ENCODE data around the gene PDK1.
"Not testable (repeated sequence)": the region's sequence is repeated elsewhere in the genome, so short reads cannot be mapped to it uniquely, and the experiment has no call there.

Gene PDK1

GRCh38 chr2:172555522-172556283 is at the start of gene PDK1:
Gene PDK1 (plus strand): TSS chr2:172556090. CDS start chr2:172556151, 61 bp downstream.
- peak; percentile 81 for DNase-seq (ENCODE audit: low read depth)

DNA sequence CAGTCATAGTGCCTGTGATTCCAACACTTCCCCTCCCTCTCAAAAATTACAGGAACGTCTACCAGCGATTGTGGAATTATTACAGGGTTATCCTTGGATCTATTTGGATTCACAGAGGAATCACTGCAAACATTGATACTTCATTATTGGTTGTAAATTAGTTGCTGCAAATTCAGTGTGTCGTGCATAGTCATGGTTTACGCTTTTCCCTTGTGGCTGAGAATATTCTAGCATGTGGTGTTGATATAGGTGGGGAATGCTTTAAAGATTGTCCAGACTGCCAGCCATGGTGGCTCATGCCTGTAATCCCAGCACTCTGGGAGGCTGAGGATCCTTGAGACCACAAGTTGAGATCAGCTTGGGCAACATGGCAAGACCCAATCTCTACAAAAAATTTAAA is 48.7 kb upstream of the PDK1 start:
- DNase-seq (ENCODE audit: low read depth) = no peak

DNA sequence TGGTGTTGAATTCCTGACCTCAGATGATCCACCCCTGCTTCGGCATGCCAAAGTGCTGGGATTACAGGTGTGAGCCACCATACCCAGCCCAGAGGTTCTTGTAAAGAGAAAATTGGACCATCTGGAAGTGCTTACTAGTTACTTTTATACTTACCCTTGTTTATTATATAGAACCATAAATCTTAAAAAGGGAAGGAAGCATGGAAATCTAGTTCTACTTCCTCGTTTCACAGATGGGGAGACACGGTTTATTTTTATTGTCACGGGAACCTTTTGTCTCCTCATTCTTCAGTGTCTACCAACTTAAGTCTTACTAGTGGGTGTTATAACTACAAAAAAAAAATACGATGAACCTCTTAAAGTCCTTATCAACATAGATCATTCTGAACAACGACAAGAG is 45.8 kb upstream of the PDK1 start:
- DNase-seq (ENCODE audit: low read depth) = no peak

- DNase-seq (ENCODE audit: low read depth) = no peak
Observed at GRCh38 chr2:172510548-172510947, 45.3 kb upstream of the PDK1 start.

DNA sequence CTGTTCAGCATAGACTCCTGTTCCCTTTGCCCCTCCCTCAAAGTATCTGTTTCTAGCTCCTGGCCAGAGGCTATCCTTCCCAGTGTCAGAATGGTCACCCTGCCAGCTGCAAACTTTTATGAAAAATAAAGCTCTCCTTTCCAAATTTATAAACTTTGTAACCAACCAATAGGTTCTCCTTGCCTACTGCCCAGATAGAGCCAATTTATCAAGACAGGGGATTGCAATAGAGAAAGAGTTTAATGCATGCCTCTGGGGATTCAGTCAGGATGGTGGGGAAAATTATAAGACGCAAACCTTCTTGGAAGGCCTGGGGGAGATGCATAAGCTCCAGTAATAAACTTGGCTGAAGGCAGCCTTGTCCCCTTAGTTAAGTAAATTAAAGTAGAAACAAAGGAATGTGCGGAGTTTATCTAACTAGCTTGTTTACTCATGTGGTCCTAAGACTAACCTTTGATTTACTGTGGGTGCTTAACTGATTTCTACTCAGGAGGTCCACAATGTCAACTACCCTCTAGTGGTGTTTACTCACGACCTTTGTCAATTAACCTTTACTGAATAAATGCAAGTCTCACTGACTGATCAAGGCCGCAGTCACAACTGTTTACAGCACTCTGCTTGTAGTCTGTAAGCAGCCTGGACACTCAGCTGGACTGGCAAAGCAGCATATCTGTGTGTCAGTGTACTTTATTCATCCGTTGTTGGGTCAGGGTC is 42.9 kb upstream of the PDK1 start:
- no peak for DNase-seq (ENCODE audit: low read depth)

- DNase-seq (ENCODE audit: low read depth) = no peak
Observed at GRCh38 chr2:172513524-172513900, 42.4 kb upstream of the PDK1 start.

DNA sequence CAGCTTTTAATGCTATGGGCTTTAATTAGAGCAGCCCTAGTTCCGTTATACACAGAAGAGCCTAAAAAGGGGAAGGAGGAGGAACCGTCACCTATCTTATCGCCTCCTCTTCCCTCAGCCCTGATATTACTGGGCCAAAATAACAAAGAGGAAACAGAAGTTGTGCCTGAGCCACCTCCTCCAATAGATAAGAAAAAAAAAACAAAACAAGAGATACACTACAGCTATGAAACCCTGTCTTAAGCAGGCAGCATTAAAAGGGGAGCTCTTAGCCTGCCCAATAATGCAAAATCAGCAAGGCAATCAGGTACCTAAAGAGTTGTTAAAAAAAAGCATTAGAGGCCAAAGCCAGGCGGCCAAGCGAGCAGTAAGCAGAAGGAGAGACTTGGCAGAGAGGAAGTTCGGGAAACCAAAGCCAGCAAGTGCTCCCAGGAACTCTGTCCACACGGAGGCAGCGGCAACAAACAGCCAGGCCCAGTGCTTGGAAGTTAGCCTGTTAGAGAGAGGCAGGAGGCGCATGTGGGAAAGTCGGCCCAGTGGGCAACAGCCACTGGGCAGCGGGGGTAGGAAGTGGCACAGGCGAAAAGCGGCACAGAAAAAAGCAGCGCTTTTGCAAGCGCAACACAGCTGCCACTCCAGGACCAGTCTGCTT is 41.8 kb upstream of the PDK1 start:
- DNase-seq (ENCODE audit: low read depth) = no peak

DNA sequence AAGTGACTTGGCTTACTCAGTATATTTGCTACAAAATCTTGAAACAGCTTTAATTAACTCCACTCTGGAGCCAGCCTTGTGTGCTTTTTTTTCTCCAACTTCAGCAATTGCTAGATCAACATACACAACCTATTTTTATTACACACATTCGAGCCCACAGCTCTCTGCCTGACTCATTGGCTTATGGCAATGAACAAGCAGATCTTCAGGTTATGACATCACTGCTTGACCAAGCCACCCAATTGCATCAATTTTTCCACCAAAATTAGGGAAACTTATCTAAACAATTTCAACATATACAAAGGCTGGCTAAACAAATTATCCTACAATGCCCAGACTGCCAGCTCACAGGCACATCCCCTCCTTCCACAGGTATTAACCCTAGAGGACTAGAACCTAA is 39.6 kb upstream of the PDK1 start:
- no peak for DNase-seq (ENCODE audit: low read depth)

DNA sequence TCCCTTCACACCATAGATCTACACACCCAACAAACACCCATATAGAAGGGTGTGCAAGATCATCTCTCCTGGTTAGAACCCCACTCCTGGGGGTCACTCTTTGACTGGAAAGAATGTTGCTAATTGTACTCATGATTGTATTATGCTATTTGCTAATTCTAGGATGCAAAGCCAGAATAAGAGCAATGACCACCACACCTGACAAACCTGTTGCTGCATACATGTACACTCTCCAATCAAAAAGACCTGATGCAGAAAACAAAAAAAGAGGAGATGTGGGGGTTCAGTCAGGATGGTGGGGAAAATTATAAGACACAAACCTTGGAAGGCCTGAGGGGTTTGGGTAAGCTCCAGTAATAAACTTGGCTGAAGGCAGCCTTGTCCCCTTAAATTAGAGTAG is 36.9 kb upstream of the PDK1 start:
- DNase-seq (ENCODE audit: low read depth) = no peak

- no peak for DNase-seq (ENCODE audit: low read depth)
Observed at GRCh38 chr2:172525601-172526000, 30.3 kb upstream of the PDK1 start.

DNA sequence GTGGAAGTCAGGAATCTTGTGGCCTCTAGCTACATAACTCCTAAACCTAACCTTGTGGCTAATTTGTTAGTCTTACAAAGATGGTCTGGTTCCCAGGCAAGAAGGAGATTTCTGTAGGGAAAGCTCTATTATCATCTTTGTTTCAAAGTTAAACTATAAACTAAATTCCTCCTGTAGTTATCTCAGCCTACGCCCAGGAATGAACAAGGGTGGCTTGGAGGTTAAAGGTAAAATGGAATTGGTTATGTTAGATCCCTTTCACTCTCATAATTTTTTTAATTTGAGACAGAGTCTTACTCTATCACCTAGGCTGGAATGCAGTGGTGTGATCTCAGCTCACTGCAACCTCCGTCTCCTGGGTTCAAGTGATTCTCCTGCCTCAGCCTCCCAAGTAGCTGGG is 24.6 kb upstream of the PDK1 start:
- DNase-seq (ENCODE audit: low read depth) = no peak

- DNase-seq (ENCODE audit: low read depth) = not testable (repeated sequence)
Observed at GRCh38 chr2:172532461-172532860, 23.4 kb upstream of the PDK1 start.

GRCh38 chr2:172533687-172534086 is 22.2 kb upstream of the PDK1 start:
- DNase-seq (ENCODE audit: low read depth) = no peak

DNA sequence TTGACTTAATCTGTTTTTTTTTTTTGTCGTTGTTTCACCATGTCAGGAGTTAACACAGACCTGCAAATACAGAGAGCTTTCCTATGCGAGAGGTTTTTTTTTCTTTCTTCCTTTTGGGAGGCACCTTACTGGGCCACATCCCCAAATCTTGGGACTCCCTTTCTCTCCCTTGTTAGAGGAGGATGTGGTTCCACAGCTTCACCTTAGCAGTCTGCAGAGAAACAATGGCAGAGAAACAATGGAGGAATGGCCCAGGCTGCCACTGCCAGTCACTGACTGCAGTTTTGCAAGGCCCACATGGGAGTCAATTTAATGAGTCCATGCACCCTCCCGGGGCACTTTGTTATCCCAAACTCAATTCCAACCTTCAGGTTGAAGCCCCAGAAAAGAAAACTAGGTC is 20.8 kb upstream of the PDK1 start:
- no peak for DNase-seq (ENCODE audit: low read depth)

DNA sequence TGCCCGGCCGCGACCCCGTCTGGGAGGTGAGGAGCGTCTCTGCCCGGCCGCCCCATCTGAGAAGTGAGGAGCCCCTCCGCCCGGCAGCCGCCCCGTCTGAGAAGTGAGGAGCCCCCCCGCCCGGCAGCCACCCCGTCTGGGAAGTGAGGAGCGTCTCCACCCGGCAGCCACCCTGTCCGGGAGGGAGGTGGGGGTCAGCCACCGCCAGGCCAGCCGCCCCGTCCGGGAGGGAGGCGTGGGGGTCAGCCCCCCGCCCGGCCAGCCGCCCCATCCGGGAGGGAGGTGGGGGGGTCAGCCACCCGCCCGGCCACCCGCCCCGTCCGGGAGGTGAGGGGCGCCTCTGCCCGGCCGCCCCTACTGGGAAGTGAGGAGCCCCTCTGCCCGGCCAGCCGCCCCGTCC is 18.0 kb upstream of the PDK1 start:
- not testable (repeated sequence) for DNase-seq (ENCODE audit: low read depth)

DNA sequence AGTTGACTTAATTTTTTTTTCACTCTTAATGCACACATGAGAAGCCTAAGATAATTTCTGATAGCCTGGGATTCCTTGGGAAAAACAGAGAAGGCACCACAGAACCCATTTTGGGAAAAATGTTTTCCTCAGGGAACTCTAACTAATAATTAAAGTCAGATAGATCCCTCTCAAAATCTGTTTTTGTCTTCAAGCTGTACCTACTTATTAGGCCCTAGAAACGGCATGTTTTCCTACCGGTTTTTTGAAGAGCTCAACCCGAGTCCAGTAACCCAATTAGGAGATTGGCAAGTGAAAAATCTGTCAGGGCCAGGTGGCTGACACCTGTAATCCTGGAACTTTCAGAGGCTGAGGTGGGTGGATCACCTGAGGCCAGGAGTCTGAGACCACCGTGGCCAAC is 16.1 kb upstream of the PDK1 start:
- DNase-seq (ENCODE audit: low read depth) = no peak

DNA sequence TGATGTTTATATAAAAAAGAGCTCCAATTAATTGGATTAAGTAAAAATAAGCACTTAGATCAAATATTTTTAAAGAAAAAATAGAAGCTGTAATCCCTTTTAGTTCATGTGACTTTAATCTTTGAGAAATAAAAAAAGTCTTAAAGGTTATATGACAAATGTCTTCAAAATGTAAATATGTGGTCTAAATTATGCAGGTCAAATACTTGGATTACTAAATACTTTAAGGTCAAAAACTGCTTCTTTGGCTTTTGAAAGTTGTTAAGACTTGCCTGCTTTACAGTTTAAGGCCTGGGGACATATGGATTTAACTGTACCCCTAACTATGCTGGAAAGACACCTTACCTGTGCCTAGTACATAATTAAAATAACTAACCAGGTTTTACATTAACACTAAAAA is 15.5 kb upstream of the PDK1 start:
- no peak for DNase-seq (ENCODE audit: low read depth)

DNA sequence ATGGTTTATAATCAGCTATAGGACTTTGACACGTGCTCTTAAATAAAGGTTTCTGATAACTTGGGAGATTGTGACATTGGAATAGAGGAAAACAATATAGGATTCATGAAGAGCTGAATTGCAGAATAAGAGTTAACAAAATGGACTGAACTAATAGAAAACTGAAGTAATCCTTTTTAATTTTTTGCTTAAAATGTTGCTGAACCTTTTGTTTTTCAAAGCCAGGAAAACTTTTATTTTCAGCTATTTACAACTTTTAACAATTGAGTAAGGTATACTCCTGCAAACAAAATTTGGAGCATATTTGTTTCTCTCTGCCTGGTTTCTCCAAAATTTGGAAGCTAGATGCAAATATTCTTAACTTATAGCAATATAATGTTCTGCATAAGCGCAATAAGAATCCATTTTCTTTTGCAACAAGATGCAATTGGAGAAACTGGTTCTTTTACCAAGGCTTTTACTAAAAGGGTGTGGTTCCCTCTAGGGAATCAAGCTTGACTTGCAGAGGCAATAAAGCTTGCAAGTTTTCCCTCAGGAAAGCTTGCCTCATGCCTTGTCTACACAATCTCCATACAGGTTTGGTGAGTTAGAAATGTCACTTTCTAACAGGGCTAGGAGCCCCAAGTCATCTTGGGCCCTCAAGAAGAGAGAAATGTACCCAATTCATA is 10.3 kb upstream of the PDK1 start:
- no peak for DNase-seq (ENCODE audit: low read depth)

- no peak for DNase-seq (ENCODE audit: low read depth)
Observed at GRCh38 chr2:172549131-172549530, 6.8 kb upstream of the PDK1 start.

DNA sequence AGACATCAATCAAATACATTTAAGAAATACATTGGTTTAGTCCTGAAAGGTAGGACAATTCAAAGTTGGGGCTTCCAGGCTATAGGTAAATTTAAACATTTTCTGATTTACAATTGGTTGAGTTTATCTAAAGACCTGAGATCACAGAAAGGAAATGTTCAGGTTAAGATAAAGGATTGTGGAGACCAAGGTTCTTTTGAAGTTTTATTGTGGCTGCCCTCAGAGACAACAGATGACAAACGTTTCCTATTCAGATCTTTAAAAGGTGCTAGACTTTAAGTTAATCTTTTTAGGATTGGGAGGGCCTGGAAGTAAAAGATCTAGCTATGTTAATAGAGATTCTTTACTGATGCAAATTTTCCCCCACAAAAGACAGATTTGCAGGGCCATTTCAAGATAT is 6.1 kb upstream of the PDK1 start:
- DNase-seq (ENCODE audit: low read depth) = not testable (repeated sequence)

- DNase-seq (ENCODE audit: low read depth) = no peak
Observed at GRCh38 chr2:172550419-172550818, 5.5 kb upstream of the PDK1 start.

DNA sequence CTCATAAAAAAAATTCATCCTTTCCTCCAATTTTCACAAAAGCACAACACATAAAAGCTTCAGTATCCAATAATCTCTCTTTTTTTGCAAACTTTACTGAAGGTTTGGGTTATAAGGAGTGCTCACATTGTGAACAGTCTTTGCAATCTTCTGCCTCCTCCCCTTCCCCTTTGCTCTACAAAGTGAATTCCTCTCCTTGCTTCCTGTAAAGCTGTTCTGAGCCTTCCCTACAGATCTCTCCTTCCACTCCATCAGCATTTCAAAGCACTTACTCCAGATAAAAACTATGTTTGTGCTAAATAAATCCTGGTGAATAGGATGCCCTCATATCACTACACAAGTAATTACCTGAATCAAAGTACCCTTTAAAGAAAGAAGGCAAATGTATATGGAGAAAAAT is 4.6 kb upstream of the PDK1 start:
- DNase-seq (ENCODE audit: low read depth) = no peak
